DMS153 treated with DMSO at 0.1 percent for 48 hours (cell line): ENCODE results near the gene SFPQ.
A peak's percentile ranks its signal among the peaks of the same experiment; 100 is the strongest.
"Not testable (repeated sequence)": the region's sequence is repeated elsewhere in the genome, so short reads cannot be mapped to it uniquely, and the experiment has no call there.

Source experiments
- DNase-seq: peaks from one replicate; lab custom pipeline; 2025; ENCODE audit not compliant: unreplicated experiment; lab: John Stamatoyannopoulos, UW

SFPQ gene

GRCh38 chr1:35192853-35193664 is at the start of gene SFPQ:
TSS of gene SFPQ (minus strand) at chr1:35193145. CDS start at chr1:35193049, 96 bp downstream.
- peak; percentile 100 for DNase-seq

- DNase-seq = not testable (repeated sequence)
Observed at GRCh38 chr1:35236772-35237171, 43.8 kb upstream of the SFPQ start.

- no peak for DNase-seq
Observed at GRCh38 chr1:35231287-35231686, 38.3 kb upstream of the SFPQ start.

GRCh38 chr1:35229587-35230360 is 36.8 kb upstream of the SFPQ start:
- no peak for DNase-seq

- no peak for DNase-seq
Observed at GRCh38 chr1:35226546-35226945, 33.6 kb upstream of the SFPQ start.

GRCh38 chr1:35223084-35223630 is 30.2 kb upstream of the SFPQ start:
- no peak for DNase-seq

- DNase-seq = no peak
Observed at GRCh38 chr1:35222322-35223083, 29.6 kb upstream of the SFPQ start.

GRCh38 chr1:35220976-35221375 is 28.0 kb upstream of the SFPQ start:
- no peak for DNase-seq

- DNase-seq = no peak
Observed at GRCh38 chr1:35215346-35215745, 22.4 kb upstream of the SFPQ start.

- DNase-seq = no peak
Observed at GRCh38 chr1:35211120-35211414, 18.1 kb upstream of the SFPQ start.

- DNase-seq = no peak
Observed at GRCh38 chr1:35210321-35211119, 17.6 kb upstream of the SFPQ start.

- no peak for DNase-seq
Observed at GRCh38 chr1:35203295-35203694, 10.3 kb upstream of the SFPQ start.

- DNase-seq = peak; percentile 93
Observed at GRCh38 chr1:35202048-35202719, 9.2 kb upstream of the SFPQ start.

- DNase-seq = no peak
Observed at GRCh38 chr1:35201631-35202030, 8.7 kb upstream of the SFPQ start.

- peak; percentile 42 for DNase-seq
Observed at GRCh38 chr1:35192056-35192852, 691 bp downstream of the SFPQ start.

GRCh38 chr1:35191429-35192055 is 1.4 kb downstream of the SFPQ start:
- DNase-seq = no peak

- no peak for DNase-seq
Observed at GRCh38 chr1:35190784-35191183, 2.2 kb downstream of the SFPQ start.

- no peak for DNase-seq
Observed at GRCh38 chr1:35188578-35189392, 4.2 kb downstream of the SFPQ start.
